Measurements from ENCODE around the gene RPS6KB2. TPM values are rescaled to one million over a fixed set of nuclear protein-coding genes. Genes with fewer than 3 reads are reported as not detected.
"Not testable (repeated sequence)": the region's sequence is repeated elsewhere in the genome, so short reads cannot be mapped to it uniquely, and the experiment has no call there.

Gene RPS6KB2
- total RNA-seq, 1 experiment from 2014 or later = 116 TPM

DNA sequence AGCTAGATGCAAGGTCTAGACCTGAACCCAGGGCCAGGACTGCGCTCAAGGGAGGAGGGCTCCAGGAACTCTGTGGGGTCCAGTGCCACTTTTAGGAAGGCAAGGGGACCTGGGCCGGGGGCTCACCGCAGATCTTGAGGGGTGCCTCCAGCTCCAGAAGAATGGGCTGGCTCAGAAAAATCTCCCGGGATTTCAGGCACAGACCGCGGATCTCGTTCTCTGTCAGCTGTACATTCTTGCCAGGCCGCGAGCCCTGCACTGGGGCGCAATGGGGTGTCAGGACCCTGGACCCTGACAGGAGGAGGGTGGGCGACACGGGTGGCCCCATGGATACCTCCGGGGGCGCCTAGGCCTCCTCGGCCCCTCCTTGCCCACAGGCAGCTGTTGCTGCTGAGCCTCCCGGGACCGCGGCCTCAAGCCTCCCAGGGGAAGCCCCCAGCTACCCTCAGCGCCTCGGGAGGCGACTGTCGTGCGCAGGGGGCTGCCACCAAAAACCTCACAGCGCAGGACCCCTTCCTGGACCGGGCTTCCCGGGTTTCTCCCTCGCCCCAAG, 27.3 kb upstream of the RPS6KB2 start:
- Histone ChIP-seq H3K36me3 (ENCODE audit: control insufficient read depth, insufficient read depth, low read length) (peaks cover 16% of the 10 kb centered on the region), H3K9me3 (no peaks in the 10 kb centered on the region), H3K27me3 (replicated peaks; ENCODE audit: control insufficient read depth, insufficient read depth, low read length) (no peaks in the 10 kb centered on the region), H3K4me3 (ENCODE audit: low read depth, low read length) (peak overlapping the region; percentile 69), H3K4me1 (peaks cover 14% of the 10 kb centered on the region)
- peaks cover 8% of the 10 kb centered on the region for H3K4me1 Mint-ChIP-seq (ENCODE audit: low read depth, unreplicated experiment)
- intact Hi-C loops (cut with micrococcal nuclease; ENCODE audit: unreplicated experiment) = loop anchor here (1.0 to 5.0 kb wide), 4 partner anchors 28 to 106 kb away; partner anchors contain the start of genes AIP, CDK2AP2, PITPNM1 and RPS6KB2
- H3K27ac Mint-ChIP-seq (ENCODE audit: unreplicated experiment) = peak overlapping the region; percentile 74
- H3K4me3 Mint-ChIP-seq (ENCODE audit: unreplicated experiment) = peak overlapping the region; percentile 75
- POLR2A ChIA-PET = interaction anchor here (0.6 to 2.8 kb wide), 22 partner anchors 9 to 326 kb away, joined by 3 to 63 read pairs (median 7); partner anchors contain the start of genes AIP, CORO1B, GSTP1 and KDM2A
- no peaks in the 10 kb centered on the region for H3K9me3 Mint-ChIP-seq (ENCODE audit: unreplicated experiment)
- no peak for DNase-seq
- TF ChIP-seq, protein P1, sequence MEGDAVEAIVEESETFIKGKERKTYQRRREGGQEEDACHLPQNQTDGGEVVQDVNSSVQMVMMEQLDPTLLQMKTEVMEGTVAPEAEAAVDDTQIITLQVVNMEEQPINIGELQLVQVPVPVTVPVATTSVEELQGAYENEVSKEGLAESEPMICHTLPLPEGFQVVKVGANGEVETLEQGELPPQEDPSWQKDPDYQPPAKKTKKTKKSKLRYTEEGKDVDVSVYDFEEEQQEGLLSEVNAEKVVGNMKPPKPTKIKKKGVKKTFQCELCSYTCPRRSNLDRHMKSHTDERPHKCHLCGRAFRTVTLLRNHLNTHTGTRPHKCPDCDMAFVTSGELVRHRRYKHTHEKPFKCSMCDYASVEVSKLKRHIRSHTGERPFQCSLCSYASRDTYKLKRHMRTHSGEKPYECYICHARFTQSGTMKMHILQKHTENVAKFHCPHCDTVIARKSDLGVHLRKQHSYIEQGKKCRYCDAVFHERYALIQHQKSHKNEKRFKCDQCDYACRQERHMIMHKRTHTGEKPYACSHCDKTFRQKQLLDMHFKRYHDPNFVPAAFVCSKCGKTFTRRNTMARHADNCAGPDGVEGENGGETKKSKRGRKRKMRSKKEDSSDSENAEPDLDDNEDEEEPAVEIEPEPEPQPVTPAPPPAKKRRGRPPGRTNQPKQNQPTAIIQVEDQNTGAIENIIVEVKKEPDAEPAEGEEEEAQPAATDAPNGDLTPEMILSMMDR (IDR thresholded peaks at IDR 0.05; ENCODE audit: insufficient read depth in 1 of 2, low read depth in 1 of 2, low read length in 1 of 2, severe bottlenecking in 1 of 2, unreplicated experiment in 1 of 2) = no peak
- CTCF ChIA-PET = interaction anchor here (0.7 to 2.5 kb wide), 32 partner anchors 9 to 229 kb away, joined by 3 to 73 read pairs (median 10); partner anchors contain the start of genes AIP, CARNS1, CLCF1 and CORO1B
- BruUV-seq (replicated peaks) = no TSS peak
- H3K36me3 Mint-ChIP-seq (ENCODE audit: insufficient read depth, unreplicated experiment) = peaks cover 49% of the 10 kb centered on the region
- H3K27me3 Mint-ChIP-seq (ENCODE audit: insufficient read depth, unreplicated experiment) = no peaks in the 10 kb centered on the region

DNA sequence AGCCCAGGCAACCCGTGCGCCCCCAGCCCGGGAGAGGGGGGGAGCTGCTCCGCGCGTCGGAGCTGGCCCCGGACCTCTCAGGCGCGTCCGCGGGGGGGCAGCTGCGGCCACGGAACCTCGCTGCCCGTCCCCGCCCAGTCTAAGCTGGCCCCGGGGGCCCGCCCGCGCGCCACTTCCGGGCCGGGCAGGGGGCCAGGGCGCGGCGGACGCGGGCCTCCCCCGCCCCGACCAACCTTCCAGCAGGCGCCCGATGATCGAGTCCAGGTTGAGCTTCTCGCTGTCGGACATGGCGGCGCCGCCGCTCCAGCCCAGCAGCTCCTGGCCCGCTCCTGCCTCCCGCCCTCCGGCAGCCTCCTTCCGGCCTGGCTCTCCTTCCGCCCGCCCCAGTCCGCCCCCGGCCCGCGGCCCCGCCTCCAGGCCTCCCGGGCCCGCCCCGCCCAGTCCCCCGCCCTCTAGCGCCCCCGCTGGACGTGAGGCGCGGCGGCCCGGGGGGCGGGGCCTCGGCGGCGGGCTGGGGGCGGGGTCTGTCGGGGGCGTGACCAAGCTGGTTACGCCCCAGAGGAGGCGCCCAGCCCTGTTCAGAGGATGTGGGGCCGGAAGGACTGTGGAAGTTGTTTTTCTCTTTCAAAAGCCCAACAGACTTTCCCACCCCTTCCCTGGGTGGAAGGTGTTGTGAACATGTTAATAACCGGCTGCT, 26.7 kb upstream of the RPS6KB2 start, which contains the start of gene PPP1CA:
Gene PPP1CA (minus strand): TSS at position 364 of the 697 bp plus-strand sequence. CDS start 76 bp downstream, at position 288.
- H3K27me3 Mint-ChIP-seq (ENCODE audit: insufficient read depth, unreplicated experiment) = no peaks in the 10 kb centered on the region
- BruUV-seq (replicated peaks) = no TSS peak
- intact Hi-C loops (cut with micrococcal nuclease; ENCODE audit: unreplicated experiment) = loop anchor here (1.0 to 5.0 kb wide), 5 partner anchors 20 to 106 kb away; partner anchors contain the start of genes AIP, CDK2AP2, PITPNM1 and RPS6KB2

DNA sequence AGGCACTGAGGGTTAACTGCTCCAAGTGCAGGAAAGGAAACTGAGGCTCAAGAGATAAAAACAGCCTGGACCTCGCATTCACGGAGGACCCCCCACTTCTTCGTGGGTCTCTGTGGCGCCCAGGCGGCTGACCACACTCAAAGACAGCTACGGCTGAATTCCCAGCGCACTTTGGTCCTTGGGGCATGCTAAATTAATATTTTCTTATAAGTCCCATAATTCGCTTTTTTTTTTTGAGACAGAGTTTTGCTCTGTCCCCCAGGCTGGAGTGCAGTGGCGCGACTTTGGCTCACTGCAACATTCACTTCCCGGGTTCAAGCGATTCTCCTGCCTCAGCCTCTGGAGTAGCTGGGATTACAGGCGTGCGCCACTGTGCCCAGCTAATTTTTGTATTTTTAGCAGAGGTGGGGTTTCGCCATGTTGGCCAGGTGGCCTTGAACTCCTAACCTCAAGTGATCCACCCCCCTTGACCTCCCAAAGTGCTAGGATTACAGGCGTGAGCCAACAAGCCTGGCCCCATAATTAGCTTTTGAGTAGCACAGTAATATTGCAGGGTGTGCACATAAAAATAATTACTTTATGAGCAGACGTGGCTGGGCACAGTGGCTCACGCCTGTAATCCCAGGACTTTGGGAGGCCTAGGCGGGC, 26.0 kb upstream of the RPS6KB2 start:
- not testable (repeated sequence) for H3K4me3 ChIP-seq (ENCODE audit: low read depth, low read length); H3K9me3 Mint-ChIP-seq (ENCODE audit: unreplicated experiment); DNase-seq; H3K4me3 Mint-ChIP-seq (ENCODE audit: unreplicated experiment); H3K9me3 ChIP-seq; H3K4me1 Mint-ChIP-seq (ENCODE audit: low read depth, unreplicated experiment); H3K27me3 ChIP-seq (replicated peaks; ENCODE audit: control insufficient read depth, insufficient read depth, low read length); H3K27me3 Mint-ChIP-seq (ENCODE audit: insufficient read depth, unreplicated experiment)
- Histone ChIP-seq H3K4me1 (peaks cover 14% of the 10 kb centered on the region), H3K36me3 (ENCODE audit: control insufficient read depth, insufficient read depth, low read length) (peaks cover 15% of the 10 kb centered on the region)
- intact Hi-C loops (cut with micrococcal nuclease; ENCODE audit: unreplicated experiment) = loop anchor here (1.0 to 5.0 kb wide), 3 partner anchors 19 to 105 kb away; partner anchors contain the start of genes AIP, CDK2AP2 and PITPNM1
- POLR2A ChIA-PET = interaction anchor here (0.6 to 2.8 kb wide), 23 partner anchors 9 to 283 kb away, joined by 3 to 63 read pairs (median 6); partner anchors contain the start of genes AIP, GSTP1, KDM2A and POLD4
- CTCF ChIA-PET = interaction anchor here (0.5 to 2.5 kb wide), 30 partner anchors 10 to 546 kb away, joined by 3 to 73 read pairs (median 10); partner anchors contain the start of genes AIP, CARNS1, CLCF1 and CORO1B
- Mint-ChIP-seq H3K27ac (ENCODE audit: unreplicated experiment) (peak overlapping the region; percentile 74), H3K36me3 (ENCODE audit: insufficient read depth, unreplicated experiment) (peaks cover 42% of the 10 kb centered on the region)
- BruUV-seq (replicated peaks) = TSS peak; percentile 44

More for the DNA sequence above, 26.7 kb upstream of the RPS6KB2 start, which contains the start of gene PPP1CA:
- peaks cover 16% of the 10 kb centered on the region for H3K36me3 ChIP-seq (ENCODE audit: control insufficient read depth, insufficient read depth, low read length)
- Mint-ChIP-seq H3K4me1 (ENCODE audit: low read depth, unreplicated experiment) (peaks cover 2% of the 10 kb centered on the region), H3K36me3 (ENCODE audit: insufficient read depth, unreplicated experiment) (peaks cover 48% of the 10 kb centered on the region), H3K27ac (ENCODE audit: unreplicated experiment) (peak within 1 kb of the TSS; percentile 74), H3K4me3 (ENCODE audit: unreplicated experiment) (peak within 1 kb of the TSS; percentile 75), H3K9me3 (ENCODE audit: unreplicated experiment) (no peaks in the 10 kb centered on the region)
- no peaks in the 10 kb centered on the region for H3K27me3 ChIP-seq (replicated peaks; ENCODE audit: control insufficient read depth, insufficient read depth, low read length)
- CTCF ChIA-PET = interaction anchor here (0.5 to 2.5 kb wide), 35 partner anchors 9 to 546 kb away, joined by 3 to 73 read pairs (median 9); partner anchors contain the start of genes AIP, CARNS1, CLCF1 and CORO1B
- peak within 1 kb of the TSS; percentile 69 for H3K4me3 ChIP-seq (ENCODE audit: low read depth, low read length)
- TF ChIP-seq, protein P1 (IDR thresholded peaks at IDR 0.05; ENCODE audit: insufficient read depth in 1 of 2, low read depth in 1 of 2, low read length in 1 of 2, severe bottlenecking in 1 of 2, unreplicated experiment in 1 of 2) = peak; percentile 41 to 58
- DNase-seq = peak; percentile 94 to 98
- peaks cover 14% of the 10 kb centered on the region for H3K4me1 ChIP-seq
- no peaks in the 10 kb centered on the region for H3K9me3 ChIP-seq
- POLR2A ChIA-PET = interaction anchor here (0.6 to 2.8 kb wide), 30 partner anchors 10 to 326 kb away, joined by 3 to 63 read pairs (median 6); partner anchors contain the start of genes AIP, CORO1B, GSTP1 and KDM2A

DNA sequence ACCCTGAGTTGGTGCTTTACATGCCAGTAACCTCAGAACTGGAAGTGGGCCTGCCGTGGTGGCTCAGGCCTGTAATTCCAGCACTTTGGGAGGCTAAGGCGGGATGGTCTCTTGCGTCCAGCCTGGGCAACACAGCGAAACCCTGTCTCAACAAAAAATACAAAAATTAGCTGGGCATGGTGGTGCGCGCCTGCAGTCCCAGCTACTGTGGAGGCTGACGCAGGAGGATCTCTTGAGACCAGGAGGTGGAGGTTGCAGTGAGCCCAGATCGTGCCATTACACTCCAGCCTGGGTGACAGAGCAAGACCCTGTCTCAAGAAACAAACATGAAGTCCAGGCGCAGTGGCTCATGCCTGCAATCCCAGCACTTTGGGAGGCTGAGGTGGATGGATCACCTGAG, 25.2 kb upstream of the RPS6KB2 start:
- peaks cover 14% of the 10 kb centered on the region for H3K4me1 ChIP-seq
- H3K27ac Mint-ChIP-seq (ENCODE audit: unreplicated experiment); H3K4me1 Mint-ChIP-seq (ENCODE audit: low read depth, unreplicated experiment); H3K4me3 Mint-ChIP-seq (ENCODE audit: unreplicated experiment); H3K4me3 ChIP-seq (ENCODE audit: low read depth, low read length); DNase-seq; POLR2A ChIA-PET; H3K27me3 Mint-ChIP-seq (ENCODE audit: insufficient read depth, unreplicated experiment); H3K9me3 ChIP-seq; H3K36me3 ChIP-seq (ENCODE audit: control insufficient read depth, insufficient read depth, low read length); H3K27me3 ChIP-seq (replicated peaks; ENCODE audit: control insufficient read depth, insufficient read depth, low read length); BruUV-seq (replicated peaks); H3K9me3 Mint-ChIP-seq (ENCODE audit: unreplicated experiment): not testable (repeated sequence)
- intact Hi-C loops (cut with micrococcal nuclease; ENCODE audit: unreplicated experiment) = loop anchor here (5.0 kb wide), 2 partner anchors 79 to 104 kb away; partner anchors contain the start of genes AIP, CDK2AP2 and PITPNM1
- H3K36me3 Mint-ChIP-seq (ENCODE audit: insufficient read depth, unreplicated experiment) = peaks cover 36% of the 10 kb centered on the region
- CTCF ChIA-PET = interaction anchor here (0.7 kb wide), 1 partner anchor 38 kb away, joined by 4 read pairs; no protein-coding TSS in a partner anchor
